Gastrocnemius medialis (tissue), 4 donors: Measurements from ENCODE around the gene CHRNA3. TPM values are rescaled to one million over a fixed set of nuclear protein-coding genes. Genes with fewer than 3 reads are reported as not detected.

ENCODE experiments used
- ATAC-seq, 2 donors: fragments of 150-250 bp; one replicate each; pipeline ENCODE4 v1.9.1; 2016
- DNase-seq, 2 donors: peaks; one replicate each; pipeline ENCODE4 v3.0.0-alpha.2; 2019
- H3K27ac ChIP-seq, 4 donors: fragments of 200-600 bp; sonication (generic); 1 replicate in 1 of 4; 2 replicates in 3 of 4; pipeline ENCODE4 v1.5.1; 2016 to 2018; ENCODE audit warnings: mild to moderate bottlenecking in 2 of 4, moderate library complexity in 1 of 4
- H3K27me3 ChIP-seq, 3 donors: fragments of 200-600 bp; sonication (generic) in 2 of 3; 1 replicate in 1 of 3; 2 replicates in 2 of 3; pipeline versions ENCODE4 v1.5.1 to v1.6.0; 2016 to 2019; ENCODE audit warnings: mild to moderate bottlenecking in 1 of 3, moderate library complexity in 1 of 3
- H3K36me3 ChIP-seq, 2 donors: fragments of 200-600 bp; sonication (generic) in 1 of 2; one replicate each; pipeline ENCODE4 v1.5.1; 2017 to 2018
- H3K4me1 ChIP-seq, 2 donors: fragments of 200-600 bp; sonication (generic) in 1 of 2; one replicate each; pipeline ENCODE4 v1.5.1; 2016 to 2017; ENCODE audit warnings: mild to moderate bottlenecking in 2 of 2
- H3K4me3 ChIP-seq, 4 donors: fragments of 200-600 bp; sonication (generic) in 3 of 4; 1 replicate in 1 of 4; 2 replicates in 3 of 4; pipeline ENCODE4 v1.5.1; 2016 to 2019; ENCODE audit warnings: mild to moderate bottlenecking in 2 of 4
- H3K9me3 ChIP-seq, 3 donors: fragments of 200-600 bp; sonication (generic) in 2 of 3; 1 replicate in 1 of 3; 2 replicates in 2 of 3; pipeline ENCODE4 v1.5.1; 2016 to 2019
- CTCF ChIP-seq, 5 experiments: fragments of 450-650 bp in 3 of 5; fragments of 200-600 bp in 2 of 5; sonication (generic) in 2 of 5; IDR thresholded peaks in 4 of 5; conservative IDR thresholded peaks in 1 of 5; 1 replicate in 4 of 5; 2 replicates in 1 of 5; pipeline ENCODE4 v1.5.1; 2016 to 2019; ENCODE audit warnings: antibody characterized with exemption in 5 of 5, mild to moderate bottlenecking in 3 of 5, moderate library complexity in 3 of 5
- POLR2A ChIP-seq, 2 donors: fragments of 450-650 bp; IDR thresholded peaks; one replicate each; pipeline ENCODE4 v1.6.1; 2017; ENCODE audit warnings: antibody characterized with exemption in 2 of 2, mild to moderate bottlenecking in 2 of 2, moderate library complexity in 2 of 2
- in situ Hi-C, 4 donors: fragments of 200-750 bp; cut with MboI; loops; one replicate each; pipeline versions ENCODE4 v1.15.0 to v1.8.0; 2017; ENCODE audit warnings: low sequenced_read_pairs in 4 of 4
- intact Hi-C: fragments of 100-400 bp; cut with DNase I; formaldehyde crosslinking; loops from one replicate; pipeline ENCODE4 v1.15.1; 2023; ENCODE audit warnings: low total_unique reads
- total RNA-seq, 4 donors: library from RNA; depleted of rRNA; stranded (reverse); fragments of >200 nt; gene quantifications; one replicate each; pipeline versions ENCODE4 v1.1.0 to v1.2.3, GENCODE V29; 2016

The CHRNA3 gene
- total RNA-seq, 4 donors from 2014 or later, result 0.11 TPM; not detected in 3

DNA sequence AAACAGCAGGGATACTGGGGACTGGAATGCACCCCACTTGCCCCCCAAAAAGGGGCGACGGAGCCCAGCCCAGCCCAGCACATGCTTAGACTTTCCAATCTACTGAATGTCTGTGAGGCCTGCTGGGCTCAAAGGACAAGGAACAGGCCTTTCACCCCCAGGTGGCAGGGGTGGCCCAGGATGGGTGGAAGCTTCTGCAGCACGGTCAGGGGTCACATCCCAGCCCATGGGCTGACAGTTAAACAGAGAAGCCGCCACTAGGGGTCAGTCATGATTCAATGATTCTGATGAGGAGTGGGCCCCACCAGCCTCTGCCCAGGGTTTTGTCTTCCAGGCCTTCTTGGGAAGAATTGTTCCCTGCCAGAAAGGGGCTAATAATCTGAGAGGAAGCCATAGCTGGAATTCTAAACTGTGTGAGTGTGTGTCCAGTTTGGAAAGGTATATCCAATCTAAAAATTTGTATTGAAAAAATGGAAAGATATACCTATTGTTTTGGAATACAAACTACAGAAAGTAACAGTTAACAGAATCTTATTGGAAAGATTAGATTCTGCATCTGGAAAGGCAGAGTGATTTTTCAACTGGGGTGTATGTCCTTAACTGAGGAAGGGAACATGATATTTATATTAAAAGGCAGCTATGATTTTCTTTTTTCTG is 18.0 kb upstream of the CHRNA3 start:
- H3K4me3 ChIP-seq, result no peak overlapping the region
- in situ Hi-C loops (loop anchor here in 1 of 4 donors (25.0 kb wide), 1 partner anchor 549 kb away; no protein-coding TSS in a partner anchor), intact Hi-C loops (loop anchor here (1.0 to 5.0 kb wide), 2 partner anchors 71 to 114 kb away; no protein-coding TSS in a partner anchor)
- ATAC-seq (peak in 1 of 2 donors; percentile 58), DNase-seq (no peak)
- peaks cover 0 to 8% of the 10 kb centered on the region in 2 donors for H3K4me1 ChIP-seq
- no peak for TF ChIP-seq POLR2A (IDR thresholded peaks at IDR 0.05)
- peak; percentile 33 to 66 (median 53) for TF ChIP-seq CTCF (IDR thresholded peaks at IDR 0.05 in 4 of 5, conservative IDR thresholded peaks at IDR 0.05 in 1 of 5)
- H3K9me3 ChIP-seq, result no peaks in the 10 kb centered on the region
- H3K27ac ChIP-seq, result no peak overlapping the region
- H3K36me3 ChIP-seq, result no peaks in the 10 kb centered on the region
- peaks cover 0 to 15% (median 13%) of the 10 kb centered on the region in 3 donors for H3K27me3 ChIP-seq

GRCh38 chr15:78637776-78638435 is 17.1 kb upstream of the CHRNA3 start:
- intact Hi-C loops, result loop anchor here (1.0 to 5.0 kb wide), 2 partner anchors 71 to 114 kb away; no protein-coding TSS in a partner anchor

GRCh38 chr15:78636378-78636859 is 15.6 kb upstream of the CHRNA3 start:
- no peak for TF ChIP-seq CTCF (IDR thresholded peaks at IDR 0.05 in 4 of 5, conservative IDR thresholded peaks at IDR 0.05 in 1 of 5)
- no peak for TF ChIP-seq POLR2A (IDR thresholded peaks at IDR 0.05)
- Histone ChIP-seq H3K4me1 (peaks cover 0 to 8% of the 10 kb centered on the region in 2 donors), H3K36me3 (no peaks in the 10 kb centered on the region), H3K4me3 (no peak overlapping the region), H3K27me3 (peaks cover 0 to 17% (median 14%) of the 10 kb centered on the region in 3 donors), H3K9me3 (peaks cover 0 to 6% (median 0%) of the 10 kb centered on the region in 3 donors), H3K27ac (no peak overlapping the region)
- in situ Hi-C loops (loop anchor here in 1 of 4 donors (25.0 kb wide), 1 partner anchor 551 kb away; no protein-coding TSS in a partner anchor), intact Hi-C loops (loop anchor here (5.0 kb wide), 1 partner anchor 116 kb away; no protein-coding TSS in a partner anchor)
- DNase-seq (no peak), ATAC-seq (no peak)

More at GRCh38 chr15:78637776-78638435, 17.1 kb upstream of the CHRNA3 start:
- Histone ChIP-seq H3K4me1 (peaks cover 0 to 8% of the 10 kb centered on the region in 2 donors), H3K9me3 (peaks cover 0 to 6% (median 0%) of the 10 kb centered on the region in 3 donors), H3K36me3 (no peaks in the 10 kb centered on the region), H3K4me3 (no peak overlapping the region), H3K27me3 (peaks cover 0 to 17% (median 15%) of the 10 kb centered on the region in 3 donors), H3K27ac (no peak overlapping the region)
- ATAC-seq (no peak), DNase-seq (no peak)
- in situ Hi-C loops, result loop anchor here in 1 of 4 donors (25.0 kb wide), 1 partner anchor 549 kb away; no protein-coding TSS in a partner anchor
- no peak for TF ChIP-seq CTCF (IDR thresholded peaks at IDR 0.05 in 4 of 5, conservative IDR thresholded peaks at IDR 0.05 in 1 of 5)
- no peak for TF ChIP-seq POLR2A (IDR thresholded peaks at IDR 0.05)

GRCh38 chr15:78635346-78635745 is 14.6 kb upstream of the CHRNA3 start:
- Histone ChIP-seq H3K27me3 (peaks cover 0 to 7% (median 4%) of the 10 kb centered on the region in 3 donors), H3K4me1 (peaks cover 0 to under 1% of the 10 kb centered on the region in 2 donors), H3K27ac (no peak overlapping the region), H3K9me3 (peaks cover 0 to 6% (median 0%) of the 10 kb centered on the region in 3 donors), H3K36me3 (no peaks in the 10 kb centered on the region), H3K4me3 (no peak overlapping the region)
- no peak for TF ChIP-seq CTCF (IDR thresholded peaks at IDR 0.05 in 4 of 5, conservative IDR thresholded peaks at IDR 0.05 in 1 of 5)
- TF ChIP-seq POLR2A (IDR thresholded peaks at IDR 0.05), result no peak
- in situ Hi-C loops, result loop anchor here in 1 of 4 donors (25.0 kb wide), 1 partner anchor 552 kb away; no protein-coding TSS in a partner anchor
- no peak for DNase-seq
- intact Hi-C loops, result loop anchor here (5.0 kb wide), 1 partner anchor 117 kb away; no protein-coding TSS in a partner anchor
- no peak for ATAC-seq
